ENCODE results near the gene NRAP. TPM values are rescaled to one million over a fixed set of nuclear protein-coding genes. Genes with fewer than 3 reads are reported as not detected.

The NRAP gene
- total RNA-seq, 1 donor from 2014 or later = not detected

GRCh38 chr10:113691381-113691780 is 27.5 kb upstream of the NRAP start:
- Histone ChIP-seq H3K4me1 (no peaks in the 10 kb centered on the region), H3K27ac (no peak overlapping the region), H3K4me3 (no peak overlapping the region), H3K27me3 (ENCODE audit: low read depth) (no peaks in the 10 kb centered on the region), H3K9me3 (peaks cover 30% of the 10 kb centered on the region), H3K36me3 (peaks cover 15% of the 10 kb centered on the region)
- DNase-seq = no peak
- intact Hi-C loops (cut with DNase I) = no loop called here
- TF ChIP-seq CTCF (IDR thresholded peaks at IDR 0.05) = no peak
- ATAC-seq = no peak

GRCh38 chr10:113690749-113691148 is 26.9 kb upstream of the NRAP start:
- Histone ChIP-seq H3K9me3 (peaks cover 30% of the 10 kb centered on the region), H3K4me1 (no peaks in the 10 kb centered on the region), H3K36me3 (peaks cover 15% of the 10 kb centered on the region), H3K27ac (no peak overlapping the region), H3K27me3 (ENCODE audit: low read depth) (no peaks in the 10 kb centered on the region), H3K4me3 (no peak overlapping the region)
- DNase-seq = no peak
- TF ChIP-seq CTCF (IDR thresholded peaks at IDR 0.05) = no peak
- intact Hi-C loops (cut with DNase I) = no loop called here
- ATAC-seq = no peak

GRCh38 chr10:113689574-113689973 is 25.7 kb upstream of the NRAP start:
- intact Hi-C loops (cut with DNase I) = no loop called here
- no peaks in the 10 kb centered on the region for H3K27me3 ChIP-seq (ENCODE audit: low read depth)

GRCh38 chr10:113689057-113689456 is 25.2 kb upstream of the NRAP start:
- intact Hi-C loops (cut with DNase I) = no loop called here
- H3K27me3 ChIP-seq (ENCODE audit: low read depth) = no peaks in the 10 kb centered on the region
- no peak overlapping the region for H3K4me3 ChIP-seq
- DNase-seq = no peak
- no peak for TF ChIP-seq CTCF (IDR thresholded peaks at IDR 0.05)
- H3K9me3 ChIP-seq = peaks cover 37% of the 10 kb centered on the region
- no peak overlapping the region for H3K27ac ChIP-seq
- no peak for ATAC-seq
- H3K4me1 ChIP-seq = no peaks in the 10 kb centered on the region
- H3K36me3 ChIP-seq = peaks cover 15% of the 10 kb centered on the region

More at GRCh38 chr10:113689574-113689973, 25.7 kb upstream of the NRAP start:
- H3K4me3 ChIP-seq = no peak overlapping the region
- peaks cover 37% of the 10 kb centered on the region for H3K9me3 ChIP-seq
- no peak for TF ChIP-seq CTCF (IDR thresholded peaks at IDR 0.05)
- H3K27ac ChIP-seq = no peak overlapping the region
- DNase-seq (no peak), ATAC-seq (no peak)
- H3K4me1 ChIP-seq = no peaks in the 10 kb centered on the region
- peaks cover 15% of the 10 kb centered on the region for H3K36me3 ChIP-seq

GRCh38 chr10:113687037-113687436 is 23.2 kb upstream of the NRAP start:
- Histone ChIP-seq H3K9me3 (peaks cover 18% of the 10 kb centered on the region), H3K27me3 (ENCODE audit: low read depth) (no peaks in the 10 kb centered on the region), H3K27ac (no peak overlapping the region), H3K36me3 (peaks cover 6% of the 10 kb centered on the region), H3K4me3 (no peak overlapping the region), H3K4me1 (peaks cover 10% of the 10 kb centered on the region)
- no peak for TF ChIP-seq CTCF (IDR thresholded peaks at IDR 0.05)
- DNase-seq = no peak
- intact Hi-C loops (cut with DNase I) = no loop called here
- no peak for ATAC-seq

GRCh38 chr10:113686028-113686427 is 22.2 kb upstream of the NRAP start:
- no peaks in the 10 kb centered on the region for H3K27me3 ChIP-seq (ENCODE audit: low read depth)
- no peak overlapping the region for H3K27ac ChIP-seq
- ATAC-seq (no peak), DNase-seq (no peak)
- no peak overlapping the region for H3K4me3 ChIP-seq
- intact Hi-C loops (cut with DNase I) = no loop called here
- H3K36me3 ChIP-seq = no peaks in the 10 kb centered on the region
- TF ChIP-seq CTCF (IDR thresholded peaks at IDR 0.05) = no peak
- H3K9me3 ChIP-seq = peaks cover 18% of the 10 kb centered on the region
- H3K4me1 ChIP-seq = peaks cover 20% of the 10 kb centered on the region
